ENCODE measurements around the gene TSTD1.

TSTD1 gene

DNA sequence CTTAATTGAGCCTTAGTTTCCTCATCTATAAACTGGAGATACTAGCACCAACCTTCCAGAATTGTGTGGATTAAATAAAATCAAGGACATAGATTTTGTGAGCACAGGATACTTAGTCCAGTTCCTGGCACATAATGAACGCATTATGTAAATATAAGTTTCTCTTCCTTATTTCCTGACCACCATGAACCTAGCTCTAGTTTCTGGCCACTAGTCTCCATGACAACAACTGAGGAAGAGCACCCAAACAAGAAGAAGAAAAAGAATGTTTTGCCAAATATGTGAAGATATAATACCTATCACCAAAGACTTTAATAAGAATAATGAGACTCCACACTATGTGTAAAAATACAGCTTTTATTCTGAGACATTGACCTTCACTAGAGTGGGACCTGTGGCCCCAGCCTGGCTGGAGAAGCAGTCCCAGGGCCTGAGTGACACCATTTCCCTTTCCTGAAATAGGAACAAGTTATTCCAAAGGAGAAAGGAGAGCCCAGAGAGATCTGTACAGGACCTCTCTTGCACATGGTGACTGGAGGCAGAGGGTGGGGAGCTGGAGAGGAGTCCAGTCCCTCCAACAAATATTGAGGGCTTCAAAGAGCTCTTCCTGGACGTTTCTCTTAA lies 8.0 kb upstream of the TSTD1 start:
- TF ChIP-seq, protein P1, sequence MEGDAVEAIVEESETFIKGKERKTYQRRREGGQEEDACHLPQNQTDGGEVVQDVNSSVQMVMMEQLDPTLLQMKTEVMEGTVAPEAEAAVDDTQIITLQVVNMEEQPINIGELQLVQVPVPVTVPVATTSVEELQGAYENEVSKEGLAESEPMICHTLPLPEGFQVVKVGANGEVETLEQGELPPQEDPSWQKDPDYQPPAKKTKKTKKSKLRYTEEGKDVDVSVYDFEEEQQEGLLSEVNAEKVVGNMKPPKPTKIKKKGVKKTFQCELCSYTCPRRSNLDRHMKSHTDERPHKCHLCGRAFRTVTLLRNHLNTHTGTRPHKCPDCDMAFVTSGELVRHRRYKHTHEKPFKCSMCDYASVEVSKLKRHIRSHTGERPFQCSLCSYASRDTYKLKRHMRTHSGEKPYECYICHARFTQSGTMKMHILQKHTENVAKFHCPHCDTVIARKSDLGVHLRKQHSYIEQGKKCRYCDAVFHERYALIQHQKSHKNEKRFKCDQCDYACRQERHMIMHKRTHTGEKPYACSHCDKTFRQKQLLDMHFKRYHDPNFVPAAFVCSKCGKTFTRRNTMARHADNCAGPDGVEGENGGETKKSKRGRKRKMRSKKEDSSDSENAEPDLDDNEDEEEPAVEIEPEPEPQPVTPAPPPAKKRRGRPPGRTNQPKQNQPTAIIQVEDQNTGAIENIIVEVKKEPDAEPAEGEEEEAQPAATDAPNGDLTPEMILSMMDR (IDR thresholded peaks at IDR 0.05; ENCODE audit: extremely low read depth, insufficient read depth, missing control alignments): no peak
- in situ Hi-C loops (cut with MboI; ENCODE audit: low pct_unique_long_range_greater_than_20kb, low sequenced_read_pairs, unreplicated experiment): no loop called here
- DNase-seq (ENCODE audit: low spot score): peak; percentile 85

DNA sequence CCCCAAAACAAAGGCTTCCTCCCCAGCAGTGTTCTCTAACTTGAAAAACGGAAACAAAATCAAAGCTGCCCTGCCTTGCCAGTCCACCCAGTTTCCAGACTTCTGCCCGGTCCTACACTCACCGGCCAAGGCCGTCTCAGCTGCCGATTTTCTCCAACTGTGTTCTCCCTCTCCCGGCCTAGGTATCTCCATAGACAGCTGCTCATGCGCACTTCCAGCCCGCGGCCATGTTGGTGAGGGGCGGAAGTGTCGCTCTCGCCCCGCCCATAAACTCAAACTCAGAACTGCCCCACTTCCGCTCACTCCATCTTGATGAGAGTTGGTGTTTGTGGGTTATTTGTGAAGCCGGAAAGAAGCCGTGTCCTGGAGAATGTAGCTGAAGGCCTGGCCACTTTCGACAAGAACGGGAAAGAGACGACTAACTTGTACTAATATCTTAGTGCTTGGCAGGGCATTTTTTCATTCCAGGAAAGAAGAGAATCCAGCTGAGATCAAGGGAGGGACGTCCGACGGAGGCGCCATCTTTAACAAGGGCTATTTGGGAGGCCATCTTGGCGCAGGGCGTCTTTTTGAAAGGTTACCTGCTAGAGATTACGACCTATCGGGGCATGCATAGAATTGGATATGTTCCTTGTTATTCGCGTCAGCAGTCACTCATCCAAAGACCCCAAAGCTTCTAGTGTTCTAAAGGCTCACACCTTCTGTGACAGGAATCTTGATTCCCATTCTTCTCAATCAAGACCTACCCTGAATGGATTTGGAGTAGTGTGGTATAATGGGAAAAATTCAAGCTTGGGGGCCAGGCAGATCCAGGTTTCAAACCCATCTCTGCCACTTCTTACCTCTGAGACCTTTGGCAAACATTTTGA lies 7.2 kb upstream of the TSTD1 start, which contains the start of gene USF1:
TSS of gene USF1 (minus strand) at position 242 of the 869 bp plus-strand sequence. CDS start 2,702 bp downstream, outside the sequence.
- in situ Hi-C loops (cut with MboI; ENCODE audit: low pct_unique_long_range_greater_than_20kb, low sequenced_read_pairs, unreplicated experiment): no loop called here
- peak; percentile 93 for DNase-seq (ENCODE audit: low spot score)
- TF ChIP-seq, protein P1 (IDR thresholded peaks at IDR 0.05; ENCODE audit: extremely low read depth, insufficient read depth, missing control alignments): no peak

DNA sequence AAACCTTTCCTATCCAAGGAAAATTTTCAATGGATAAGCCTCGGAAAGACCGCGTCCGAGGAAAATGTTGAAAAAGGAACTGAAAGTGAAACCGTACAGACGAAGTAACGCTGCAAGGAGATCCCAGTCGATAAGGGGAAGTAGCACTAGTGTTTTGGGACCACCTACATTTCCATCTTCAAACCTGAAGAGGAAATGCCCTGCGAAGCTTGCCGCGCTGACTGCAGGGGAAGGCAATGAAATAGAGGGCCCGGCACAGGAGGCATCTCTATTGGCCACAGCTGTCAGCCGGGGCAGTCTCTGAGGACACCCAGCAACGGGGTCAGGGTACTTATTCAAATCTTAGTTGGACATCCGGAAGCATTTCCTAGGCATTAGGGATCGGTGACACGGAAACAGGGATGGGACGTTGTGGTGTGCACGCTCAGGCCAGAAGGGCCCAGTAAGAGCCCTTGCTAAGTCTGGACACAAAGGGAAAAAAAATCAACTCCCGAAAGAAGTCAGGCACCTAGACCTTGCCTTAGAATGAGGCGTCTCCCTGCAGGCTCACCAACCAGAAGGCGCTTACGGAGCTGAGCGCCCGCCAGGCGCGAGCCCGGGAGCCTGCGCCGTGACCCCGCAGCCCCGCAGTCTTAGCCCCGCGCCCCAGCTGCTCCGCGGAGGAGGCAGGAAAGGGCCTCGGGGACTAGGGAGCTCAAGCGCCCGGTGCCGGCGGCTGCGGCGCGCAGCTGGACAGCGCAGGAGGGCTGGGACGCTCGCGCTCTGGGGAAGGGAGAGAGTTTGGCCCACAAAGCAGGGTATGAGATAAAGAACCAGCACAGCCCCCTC lies 6.4 kb upstream of the TSTD1 start:
- TF ChIP-seq, protein P1 (IDR thresholded peaks at IDR 0.05; ENCODE audit: extremely low read depth, insufficient read depth, missing control alignments): no peak
- in situ Hi-C loops (cut with MboI; ENCODE audit: low pct_unique_long_range_greater_than_20kb, low sequenced_read_pairs, unreplicated experiment): no loop called here
- peak; percentile 84 for DNase-seq (ENCODE audit: low spot score)

DNA sequence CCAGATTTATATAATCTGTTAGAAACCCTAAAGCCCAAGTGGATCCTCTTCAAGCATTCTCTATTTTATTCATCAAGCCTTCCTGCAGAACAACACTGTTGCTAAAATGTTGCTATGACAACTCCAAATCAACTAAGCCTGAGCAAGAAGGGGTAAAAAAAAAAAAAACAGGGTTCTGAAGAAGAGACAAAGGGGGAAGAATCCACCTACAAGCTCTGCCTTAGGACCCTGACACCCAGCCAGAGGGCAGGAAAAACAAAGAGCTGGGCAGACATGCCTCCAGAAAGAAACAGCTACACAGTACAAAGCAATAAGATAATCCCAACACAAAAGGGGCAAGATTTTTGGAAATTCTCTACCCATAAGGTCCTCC lies 5.8 kb upstream of the TSTD1 start:
- no peak for DNase-seq (ENCODE audit: low spot score)
- TF ChIP-seq, protein P1 (IDR thresholded peaks at IDR 0.05; ENCODE audit: extremely low read depth, insufficient read depth, missing control alignments): no peak
- in situ Hi-C loops (cut with MboI; ENCODE audit: low pct_unique_long_range_greater_than_20kb, low sequenced_read_pairs, unreplicated experiment): no loop called here

DNA sequence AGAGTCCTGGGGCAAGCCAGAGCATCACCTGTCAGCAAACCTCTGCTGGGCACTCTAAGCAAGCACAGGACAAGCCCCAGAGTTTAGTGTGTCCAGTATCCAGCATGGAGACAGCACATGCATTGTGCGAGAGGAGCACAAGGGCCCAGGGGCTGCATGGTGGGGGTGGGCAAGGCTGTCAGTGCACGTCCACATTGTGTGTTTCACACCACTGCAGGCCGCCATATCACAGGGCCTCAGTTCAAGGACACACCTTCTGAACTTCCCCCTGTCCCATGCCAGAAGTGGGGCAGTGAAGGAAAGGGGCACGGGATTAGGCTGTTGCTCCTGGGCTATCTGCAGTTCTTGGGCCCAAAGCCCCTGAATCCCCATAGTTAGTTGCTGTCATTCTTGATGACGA lies 782 bp upstream of the TSTD1 start:
- in situ Hi-C loops (cut with MboI; ENCODE audit: low pct_unique_long_range_greater_than_20kb, low sequenced_read_pairs, unreplicated experiment): no loop called here
- TF ChIP-seq, protein P1 (IDR thresholded peaks at IDR 0.05; ENCODE audit: extremely low read depth, insufficient read depth, missing control alignments): no peak
- DNase-seq (ENCODE audit: low spot score): no peak

DNA sequence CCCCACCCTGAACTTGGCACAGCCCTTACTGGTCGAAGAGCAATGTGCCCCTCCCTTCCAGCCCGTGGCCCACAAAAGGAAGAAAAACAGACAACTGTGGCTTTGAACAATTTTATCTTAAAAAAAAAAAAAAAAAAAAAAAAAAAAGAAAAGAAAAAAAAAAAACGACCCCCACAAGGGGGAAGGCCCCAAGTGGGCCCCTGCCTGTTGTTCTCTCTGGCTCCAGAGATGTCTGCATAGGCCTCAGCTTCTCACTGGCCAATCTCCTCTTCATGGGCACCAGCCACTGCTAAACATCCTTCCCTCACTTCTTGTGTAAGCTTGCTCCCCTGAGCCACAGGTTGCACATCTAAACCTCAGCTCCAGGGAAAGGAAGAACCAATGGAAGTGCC lies 386 bp upstream of the TSTD1 start:
- in situ Hi-C loops (cut with MboI; ENCODE audit: low pct_unique_long_range_greater_than_20kb, low sequenced_read_pairs, unreplicated experiment): no loop called here
- TF ChIP-seq, protein P1 (IDR thresholded peaks at IDR 0.05; ENCODE audit: extremely low read depth, insufficient read depth, missing control alignments): no peak
- DNase-seq (ENCODE audit: low spot score): no peak
